Activated CD8-positive, alpha-beta memory T cell treated with anti-CD3 and anti-CD28 coated beads for 1 hour (primary cell): ENCODE results near the gene MAN1B1.

Experiments
- DNase-seq, 2 donors: peaks; one replicate each; pipeline ENCODE4 v3.0.0-alpha.2; 2020; ENCODE audit warnings: low read depth in 1 of 2; ENCODE audit errors: extremely low read depth in 1 of 2

Gene MAN1B1

DNA sequence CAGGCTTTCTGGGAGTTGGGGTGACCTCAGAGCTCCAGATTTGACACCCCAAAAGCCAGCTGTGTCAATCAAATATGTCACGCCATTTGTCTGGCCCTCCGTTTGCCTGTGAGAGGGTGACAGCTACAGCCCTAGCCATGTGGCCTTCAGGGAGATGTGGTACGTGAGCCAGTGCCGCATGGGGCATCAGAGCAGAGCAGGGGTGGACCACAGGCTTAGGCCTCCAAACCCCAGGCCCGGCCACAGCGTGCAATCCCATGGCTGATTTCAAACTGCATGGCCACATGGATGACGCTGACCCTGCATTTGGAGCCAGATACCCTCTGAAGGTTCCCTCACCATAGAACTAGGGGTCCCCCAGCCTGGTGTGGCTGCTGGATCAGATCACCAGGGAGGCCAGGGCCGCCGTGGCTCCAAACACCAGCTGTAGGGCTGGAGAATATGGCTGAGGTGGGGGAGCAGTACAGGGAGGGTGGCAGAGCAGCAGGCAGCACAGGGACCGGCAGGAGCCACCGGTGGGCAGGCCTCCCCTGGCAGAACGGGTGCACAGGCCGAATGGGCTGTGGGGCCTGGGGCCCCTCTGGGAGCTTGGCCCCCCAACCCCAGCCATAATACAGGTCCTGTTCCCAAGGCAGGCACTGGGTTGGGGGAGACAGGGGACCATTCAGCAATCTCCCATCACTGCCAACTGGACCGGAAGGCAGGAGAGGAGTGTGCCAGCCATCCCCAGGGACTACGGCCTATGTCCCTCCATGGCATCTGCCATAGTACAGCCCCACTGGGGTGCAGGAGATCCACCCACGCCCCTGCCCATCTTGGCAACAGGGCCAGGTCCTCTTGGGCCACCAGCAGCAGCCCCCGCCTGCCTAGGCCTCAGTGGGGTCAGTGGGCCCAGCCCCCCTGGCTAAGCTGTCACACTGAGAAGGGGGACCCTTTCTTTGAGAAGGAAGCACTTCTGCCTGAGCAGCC lies 18.0 kb upstream of the MAN1B1 start:
- no peak for DNase-seq

DNA sequence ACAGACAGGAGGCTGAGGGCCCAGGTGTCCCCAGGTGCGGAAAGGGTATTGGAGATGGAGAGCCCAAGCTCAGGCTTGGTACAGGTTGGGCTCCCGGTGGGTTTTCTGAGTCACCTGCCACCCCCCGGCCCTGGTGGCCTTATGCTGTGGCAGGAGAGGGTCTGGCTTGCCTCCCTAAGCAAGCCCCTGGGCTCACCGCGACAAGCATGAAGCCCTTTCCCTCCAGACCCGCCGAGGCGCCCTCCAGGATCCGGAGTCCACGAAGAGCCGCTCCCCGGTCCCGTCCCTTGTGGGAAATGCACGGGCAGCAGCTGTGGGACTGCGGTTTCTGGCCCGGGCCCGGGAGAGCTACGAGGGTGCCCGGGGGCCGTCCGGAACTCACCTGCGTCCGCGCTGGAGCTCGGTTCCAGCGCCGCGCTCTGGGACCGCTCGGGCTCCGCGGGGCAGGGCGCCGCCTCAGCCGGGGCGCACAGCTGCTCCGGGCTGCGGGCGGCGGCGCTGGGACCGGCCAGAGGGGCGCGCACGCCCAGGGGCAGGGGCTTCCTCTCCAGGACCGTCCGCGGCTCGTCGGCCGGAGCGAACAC lies 17.2 kb upstream of the MAN1B1 start:
- DNase-seq = no peak

DNA sequence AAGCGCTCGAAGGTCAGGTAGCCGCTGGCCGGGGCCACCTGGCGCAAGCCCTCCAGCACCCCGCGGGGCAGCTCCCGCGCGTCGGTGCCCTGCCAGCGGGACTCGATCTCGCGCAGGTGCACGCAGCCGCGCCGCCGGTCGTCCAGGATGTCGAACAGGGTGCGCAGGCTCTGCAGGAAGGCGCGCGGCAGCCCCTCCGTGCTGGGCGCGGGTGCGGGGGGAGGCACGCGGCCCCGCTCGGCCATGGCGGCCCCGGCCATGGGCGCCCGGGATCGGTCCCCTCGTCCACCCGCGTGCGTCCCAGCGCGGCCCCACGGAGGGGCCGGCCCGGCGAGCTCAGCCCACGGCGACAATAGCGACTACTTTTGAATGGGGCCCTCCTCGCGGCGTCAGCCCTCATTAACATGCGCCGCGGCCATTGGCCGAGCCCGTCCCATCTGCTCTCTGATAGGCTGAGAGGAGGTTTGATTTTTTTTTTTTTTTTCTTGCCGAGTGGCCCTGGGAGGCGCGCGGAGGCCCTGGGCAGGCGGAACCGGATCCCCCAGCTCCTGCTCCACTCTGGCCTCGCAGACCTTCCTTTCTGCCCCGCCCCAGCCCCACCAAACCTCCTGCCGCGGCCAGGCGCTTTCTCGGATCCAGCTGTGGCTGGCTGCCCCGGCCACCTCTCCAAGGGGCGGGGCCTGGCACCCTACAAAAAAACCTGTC lies 16.4 kb upstream of the MAN1B1 start, which contains the start of gene SAPCD2:
TSS of gene SAPCD2 (minus strand) at position 357 of the 705 bp plus-strand sequence. CDS start at position 260, 97 bp downstream.
- peak; percentile 55 to 69 for DNase-seq

DNA sequence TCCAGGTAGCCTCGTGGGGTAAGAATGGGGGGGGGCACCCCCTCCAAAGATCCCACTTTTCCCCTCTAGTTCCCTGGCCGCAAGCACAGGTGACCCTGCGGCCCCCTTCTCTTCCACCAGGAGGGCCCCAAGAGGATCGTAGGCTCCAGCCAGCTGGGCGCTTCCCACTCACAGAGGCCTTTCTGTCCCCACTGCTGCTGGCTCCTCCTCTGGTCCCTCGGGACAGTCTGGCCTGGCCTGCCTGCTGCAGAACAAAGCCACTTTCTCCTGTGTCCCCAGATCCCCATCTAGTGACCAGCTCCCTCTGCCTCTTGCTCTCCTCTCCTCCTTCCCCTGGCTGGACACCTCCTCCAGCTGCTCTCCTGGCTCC lies 15.9 kb upstream of the MAN1B1 start:
- DNase-seq = no peak

DNA sequence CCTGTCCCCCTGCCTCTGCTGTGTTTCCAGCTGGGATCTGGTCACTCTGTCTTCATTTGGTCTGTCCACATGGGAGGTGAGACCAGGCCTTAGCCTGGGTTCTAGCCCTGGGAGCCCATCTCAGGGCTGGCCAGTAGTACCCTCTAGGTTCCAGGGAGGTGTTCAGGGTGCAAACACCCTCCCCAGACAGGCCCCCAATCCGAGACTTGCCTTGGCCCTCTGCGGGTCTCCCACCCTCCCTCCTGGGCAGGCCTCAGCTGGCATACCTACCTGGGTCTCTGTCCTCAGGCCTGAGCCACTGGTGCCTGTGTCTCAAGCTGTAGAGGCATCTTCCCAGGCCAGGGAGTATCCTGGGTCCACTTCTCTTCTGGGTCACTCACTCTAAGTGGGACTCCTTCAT lies 15.5 kb upstream of the MAN1B1 start:
- no peak for DNase-seq

DNA sequence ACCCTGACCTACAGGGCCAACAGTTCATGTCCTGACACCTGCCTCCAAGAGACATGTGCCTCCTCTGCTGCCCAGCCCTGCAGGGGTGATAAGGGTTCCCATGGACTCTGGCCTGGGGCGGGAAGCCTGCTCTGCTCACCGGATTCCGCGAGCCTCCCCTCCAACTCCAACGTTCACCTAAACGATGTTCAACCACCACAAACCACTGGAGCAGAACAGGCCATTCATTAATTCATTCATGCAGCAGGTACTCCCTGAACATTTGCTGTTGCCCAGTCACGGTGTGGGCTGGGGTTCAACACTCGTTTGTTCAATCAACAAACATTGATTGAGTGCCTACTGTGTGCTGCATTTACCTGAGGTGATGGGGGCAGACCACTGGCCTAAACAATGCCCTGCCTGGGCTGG lies 12.8 kb upstream of the MAN1B1 start:
- no peak for DNase-seq

DNA sequence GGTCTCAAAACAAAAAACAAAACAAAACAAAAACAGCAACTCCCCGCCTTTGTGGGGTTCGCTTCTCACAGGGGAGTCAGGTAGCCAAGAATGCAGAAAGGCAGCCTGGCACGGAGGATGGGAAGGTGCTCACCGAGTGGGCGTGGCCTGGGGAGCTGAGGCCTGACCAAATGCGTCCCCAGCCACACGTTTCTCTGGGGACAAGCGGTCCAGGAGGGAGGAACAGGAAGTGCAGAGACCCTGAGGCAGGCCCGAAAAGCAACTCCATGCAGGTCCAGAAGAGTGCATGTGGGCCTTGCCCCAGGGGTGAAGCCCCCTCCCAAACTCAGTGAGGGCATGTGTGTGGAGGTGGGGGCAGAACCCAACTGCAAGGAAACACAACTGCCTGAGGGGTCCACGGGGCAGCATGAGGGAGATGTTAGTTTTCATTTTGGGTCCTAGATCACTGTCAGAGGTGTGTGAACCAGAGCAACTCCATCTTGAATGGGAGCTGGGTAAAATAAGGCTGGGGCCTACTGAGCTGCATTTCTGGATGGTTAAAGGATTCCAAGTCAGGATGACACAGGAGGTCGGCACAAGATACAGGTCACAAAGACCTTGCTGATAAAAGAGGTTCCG lies 12.0 kb upstream of the MAN1B1 start:
- no peak for DNase-seq

DNA sequence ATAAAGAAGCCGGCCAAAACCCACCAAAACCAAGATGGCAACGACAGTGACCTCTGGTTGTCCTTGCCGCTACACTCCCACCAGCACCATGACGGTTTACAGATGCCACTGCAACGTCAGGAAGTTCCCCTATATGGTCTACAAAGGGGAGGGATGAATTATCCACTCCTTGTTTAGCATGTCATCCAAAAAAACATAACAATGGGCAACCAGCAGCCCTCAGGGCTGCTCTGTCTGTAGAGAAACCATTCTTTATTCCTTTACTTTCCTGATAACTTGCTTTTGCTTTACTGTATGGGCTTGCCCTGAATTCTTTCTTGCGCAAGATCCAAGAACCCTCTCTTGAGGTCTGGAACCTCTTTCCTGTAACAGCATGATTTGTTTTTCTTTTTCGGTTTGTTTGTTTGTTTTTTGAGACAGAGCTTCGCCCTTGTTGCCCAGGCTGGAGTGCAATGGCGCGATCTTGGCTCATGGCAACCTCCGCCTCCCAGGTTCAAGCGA lies 11.5 kb upstream of the MAN1B1 start:
- DNase-seq = no peak

DNA sequence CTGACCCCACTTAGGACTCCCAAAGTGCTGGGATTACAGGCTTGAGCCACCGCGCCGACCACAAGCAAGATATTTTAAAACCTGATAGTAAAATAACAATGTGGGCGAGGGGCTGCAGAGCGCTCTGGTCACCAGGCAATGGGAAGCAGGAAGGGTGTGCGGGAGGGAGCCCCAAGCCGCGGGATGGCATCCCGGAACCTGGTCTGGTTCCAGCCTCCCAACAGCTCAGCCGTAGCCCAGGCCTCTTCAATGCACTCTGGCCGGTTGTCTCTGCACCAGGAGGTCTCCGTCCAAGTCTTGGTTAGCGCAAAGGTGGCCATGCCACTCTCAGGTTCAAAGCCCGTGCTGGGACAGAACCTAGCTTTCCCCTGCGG lies 10.2 kb upstream of the MAN1B1 start:
- no peak for DNase-seq

DNA sequence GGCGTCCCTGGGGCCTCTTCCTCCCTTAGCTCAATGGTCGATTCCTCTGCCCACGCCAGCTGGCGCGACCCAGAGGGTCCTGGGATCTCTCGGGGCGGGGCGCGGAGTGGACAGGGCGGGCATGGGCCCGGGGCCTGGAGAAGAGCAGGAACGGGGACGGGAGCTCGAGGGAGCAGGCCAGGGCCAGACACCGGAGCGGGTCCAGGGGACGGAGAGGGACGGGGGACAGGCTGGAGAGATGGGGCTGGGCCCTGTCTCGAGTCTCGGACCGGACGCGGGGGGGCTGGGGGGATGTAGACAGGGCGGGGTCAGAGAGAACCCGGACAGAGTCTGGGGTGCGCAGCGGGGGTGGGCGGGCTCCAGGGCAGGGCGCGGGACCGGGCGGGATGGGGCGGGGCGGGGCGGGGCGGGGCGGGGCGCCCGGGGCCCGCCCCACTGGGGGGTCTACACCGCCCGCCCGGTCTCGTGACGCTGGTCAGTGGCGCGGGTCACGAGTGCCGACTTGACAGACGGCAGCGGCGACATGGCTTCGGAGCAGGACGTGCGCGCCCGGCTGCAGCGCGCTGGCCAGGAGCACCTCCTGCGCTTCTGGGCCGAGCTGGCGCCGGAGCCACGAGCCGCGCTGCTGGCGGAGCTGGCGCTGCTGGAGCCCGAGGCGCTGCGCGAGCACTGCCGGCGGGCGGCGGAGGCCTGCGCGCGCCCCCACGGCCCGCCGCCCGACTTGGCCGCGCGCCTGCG lies 9.6 kb upstream of the MAN1B1 start, which contains the start of gene UAP1L1:
TSS of gene UAP1L1 (plus strand) at position 508 of the 738 bp plus-strand sequence. CDS start at position 524, 16 bp downstream.
- DNase-seq = peak in 1 of 2 donors; percentile 29

DNA sequence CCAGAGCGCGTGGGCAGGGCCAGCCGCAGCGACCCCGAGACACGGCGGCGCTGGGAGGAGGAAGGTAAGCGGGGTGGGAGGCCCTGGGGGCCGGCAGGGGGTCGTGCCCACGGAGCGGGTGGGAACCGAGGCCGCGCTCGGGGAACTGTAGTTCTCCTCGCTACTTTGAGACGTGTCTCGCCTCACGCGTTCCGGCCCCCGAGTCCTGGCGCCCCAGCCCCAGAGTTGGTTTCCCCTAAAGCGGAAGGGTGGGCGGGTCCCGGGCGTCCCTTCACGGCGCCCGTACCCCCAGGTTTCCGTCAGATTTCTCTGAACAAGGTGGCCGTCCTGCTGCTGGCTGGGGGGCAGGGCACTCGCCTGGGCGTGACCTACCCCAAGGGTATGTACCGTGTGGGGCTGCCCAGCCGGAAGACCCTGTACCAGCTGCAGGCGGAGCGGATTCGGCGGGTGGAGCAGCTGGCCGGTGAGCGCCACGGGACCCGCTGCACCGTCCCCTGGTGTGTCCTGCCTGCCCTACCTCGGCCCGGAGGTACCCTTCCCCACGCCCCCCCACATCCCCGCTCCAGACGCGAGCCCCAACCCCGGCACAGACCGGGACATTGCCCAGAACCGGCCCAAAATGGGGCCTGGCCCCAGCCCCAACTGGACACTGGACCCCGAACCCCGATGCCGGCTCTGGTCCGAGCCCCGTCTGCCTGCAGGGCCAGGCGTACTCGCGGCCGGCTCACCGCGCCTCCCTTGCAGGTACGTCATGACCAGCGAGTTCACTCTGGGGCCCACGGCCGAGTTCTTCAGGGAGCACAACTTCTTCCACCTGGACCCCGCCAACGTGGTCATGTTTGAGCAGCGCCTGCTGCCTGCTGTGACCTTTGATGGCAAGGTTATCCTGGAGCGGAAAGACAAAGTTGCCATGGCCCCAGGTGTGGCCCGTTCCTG lies 8.8 kb upstream of the MAN1B1 start:
- peak in 1 of 2 donors; percentile 18 for DNase-seq

DNA sequence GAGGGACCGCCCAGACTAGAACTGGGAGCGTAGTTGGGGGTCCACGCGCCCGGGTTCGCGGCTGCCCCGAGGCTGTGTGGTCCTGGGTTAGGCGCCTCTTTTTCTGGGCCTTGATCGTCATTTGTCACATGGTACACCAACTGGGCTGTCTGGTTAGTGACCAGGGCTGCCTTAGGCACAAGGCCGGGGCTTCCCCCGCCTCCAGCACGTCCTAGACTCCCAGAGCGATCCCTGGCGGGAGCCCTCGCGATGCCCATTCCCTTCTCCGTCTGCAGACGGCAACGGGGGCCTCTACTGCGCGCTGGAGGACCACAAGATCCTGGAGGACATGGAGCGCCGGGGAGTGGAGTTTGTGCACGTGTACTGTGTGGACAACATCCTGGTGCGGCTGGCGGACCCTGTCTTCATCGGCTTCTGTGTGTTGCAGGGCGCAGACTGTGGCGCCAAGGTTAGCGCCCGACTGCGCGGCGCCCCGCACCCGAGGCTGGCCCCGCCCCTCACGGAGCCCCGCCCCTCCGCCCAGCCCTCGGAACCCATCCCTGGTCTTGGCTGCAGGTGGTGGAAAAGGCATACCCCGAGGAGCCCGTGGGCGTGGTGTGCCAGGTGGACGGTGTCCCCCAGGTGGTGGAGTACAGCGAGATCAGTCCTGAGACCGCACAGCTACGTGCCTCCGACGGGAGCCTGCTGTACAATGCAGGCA lies 7.9 kb upstream of the MAN1B1 start:
- DNase-seq = no peak

DNA sequence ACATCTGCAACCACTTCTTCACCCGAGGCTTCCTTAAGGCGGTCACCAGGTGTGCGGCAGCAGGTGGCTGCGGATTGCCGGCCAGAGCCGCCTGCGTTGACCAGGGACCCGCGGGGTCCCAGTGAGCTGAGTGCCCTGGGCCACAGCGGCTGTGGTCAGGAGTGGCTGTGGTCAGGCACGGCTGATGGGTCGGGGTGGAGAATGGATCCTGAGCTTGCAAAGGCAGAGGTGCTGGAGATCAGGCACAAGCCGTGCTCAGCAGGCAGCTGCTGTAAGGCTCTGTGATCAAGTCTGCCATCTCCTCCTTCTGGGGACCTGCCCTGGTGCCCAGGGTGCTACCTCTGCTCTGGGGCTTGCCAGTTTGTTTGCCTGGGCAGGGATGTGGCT lies 7.4 kb upstream of the MAN1B1 start:
- no peak for DNase-seq

DNA sequence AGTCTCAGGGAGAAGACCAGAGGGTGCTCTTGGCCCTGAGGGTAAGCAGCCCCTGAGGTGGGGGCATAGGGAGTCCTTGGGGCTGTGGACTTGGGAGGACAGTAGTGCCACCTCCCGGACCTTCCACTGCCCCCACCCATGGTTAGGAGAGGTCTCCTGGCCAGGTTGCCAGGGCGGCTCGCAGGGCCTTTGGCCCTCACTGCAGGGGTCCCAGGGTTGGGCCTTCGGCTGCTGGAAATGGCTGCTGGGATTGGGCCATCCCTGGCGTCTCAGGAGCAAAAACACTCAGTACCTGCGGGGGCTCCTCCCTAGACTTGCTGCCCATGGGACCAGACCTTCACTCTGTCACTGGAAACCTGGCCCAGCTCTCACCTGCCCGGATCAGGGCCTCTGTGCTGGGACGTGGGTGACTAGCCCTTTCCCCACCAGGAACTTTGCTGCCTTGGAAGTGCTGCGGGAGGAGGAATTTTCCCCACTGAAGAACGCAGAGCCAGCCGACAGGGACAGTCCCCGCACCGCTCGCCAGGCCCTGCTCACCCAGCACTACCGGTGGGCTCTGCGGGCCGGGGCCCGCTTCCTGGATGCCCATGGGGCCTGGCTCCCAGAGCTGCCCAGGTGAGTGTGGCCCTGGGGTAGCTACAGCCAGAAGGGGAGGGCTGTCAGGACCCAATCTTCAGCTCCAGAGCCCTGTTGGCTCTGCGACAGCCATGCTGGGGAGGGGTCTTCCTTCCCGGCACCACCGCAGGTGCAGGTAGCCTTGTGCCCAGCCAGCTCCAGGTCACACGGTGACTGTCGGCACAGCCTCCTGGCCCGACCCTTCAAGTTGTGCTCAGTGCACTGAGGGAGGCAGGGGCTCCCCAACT lies 6.3 kb upstream of the MAN1B1 start:
- DNase-seq = no peak

DNA sequence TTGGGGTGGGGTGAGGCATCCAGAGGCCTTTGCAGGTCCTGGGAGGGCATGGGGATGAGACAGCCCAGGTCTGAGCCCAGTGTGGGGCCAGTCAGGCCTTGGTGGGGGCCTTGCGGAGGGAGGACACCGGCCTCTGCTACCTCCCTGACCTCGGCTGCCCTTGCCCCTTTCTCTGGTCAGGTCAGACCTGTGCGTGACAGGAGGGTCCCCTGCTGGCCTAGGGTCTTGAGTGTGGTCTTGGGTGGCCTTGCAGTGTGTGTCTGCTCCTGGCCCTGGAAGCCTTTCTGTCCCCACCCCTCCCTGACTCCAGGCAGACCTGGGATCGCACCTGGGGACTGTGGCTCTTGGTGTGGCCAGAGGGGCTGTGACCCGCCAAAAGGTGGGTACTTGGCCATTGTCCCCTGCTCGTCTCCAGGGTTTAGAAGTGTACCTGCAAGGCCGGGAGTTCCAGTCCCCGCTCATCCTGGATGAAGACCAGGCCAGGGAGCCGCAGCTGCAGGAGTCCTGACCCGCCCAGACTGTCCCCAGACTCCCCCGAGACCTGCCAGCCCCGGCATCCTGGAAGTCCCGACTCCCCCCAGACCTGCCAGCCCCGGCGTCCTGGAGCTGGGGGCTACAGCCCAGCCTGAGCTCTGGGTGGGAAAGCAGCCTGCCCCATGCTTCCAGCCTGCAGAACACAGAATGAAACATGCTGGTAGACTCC lies 4.4 kb upstream of the MAN1B1 start:
- no peak for DNase-seq

DNA sequence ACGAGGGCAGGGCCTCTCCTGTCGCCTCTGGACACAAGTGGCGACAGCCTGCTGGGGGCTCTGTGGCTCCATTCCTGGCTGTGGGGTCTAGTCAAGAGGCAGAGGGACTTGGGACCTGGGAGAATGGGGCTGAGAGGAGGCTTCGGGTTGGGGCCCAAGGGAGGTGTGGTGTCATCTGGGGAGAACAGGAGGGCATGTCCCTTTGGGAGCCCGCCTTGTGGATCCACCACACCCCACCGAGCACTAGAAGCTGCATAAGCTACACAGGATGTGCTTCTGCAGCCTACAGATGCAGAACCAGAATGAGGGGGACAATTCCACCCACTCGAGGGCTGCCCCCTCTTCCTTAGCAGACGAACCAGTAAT lies 3.9 kb upstream of the MAN1B1 start:
- no peak for DNase-seq

DNA sequence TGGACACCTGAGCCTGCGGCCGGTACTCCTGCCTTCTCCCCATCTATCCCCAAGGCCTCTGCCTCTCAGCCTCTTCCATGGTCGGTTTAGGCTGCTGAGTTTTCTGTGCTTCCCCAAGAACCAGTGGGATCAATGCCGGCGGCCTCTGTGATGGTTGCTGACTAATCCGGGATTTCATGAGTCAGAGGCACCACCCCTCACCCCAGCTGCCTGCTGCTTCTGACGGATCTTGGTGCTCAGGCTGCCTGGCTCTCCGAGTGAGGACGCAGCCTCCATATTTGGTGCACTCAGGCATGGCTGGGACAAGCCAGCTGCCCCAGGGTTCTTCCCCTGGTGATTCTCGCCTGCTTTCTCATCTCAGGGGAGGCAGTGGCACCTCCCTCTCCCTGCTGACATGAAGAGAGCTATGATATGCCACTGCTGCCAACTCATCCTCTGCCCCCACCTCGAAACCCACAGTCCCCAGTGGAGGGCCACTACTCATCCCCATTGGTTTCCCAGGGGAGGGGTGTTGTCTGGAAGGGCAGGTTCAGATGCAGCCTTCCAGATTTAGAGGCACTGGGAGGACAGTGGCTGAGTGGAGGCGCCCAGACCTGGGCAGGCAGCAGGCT lies 3.3 kb upstream of the MAN1B1 start:
- DNase-seq = no peak
